CD4-positive, alpha-beta T cell treated with Interleukin-17A for 1 hour (primary cell): ENCODE measurements around the gene PTP4A2.
"Not testable (repeated sequence)": the region's sequence is repeated elsewhere in the genome, so short reads cannot be mapped to it uniquely, and the experiment has no call there.

Source experiments
- DNase-seq: peaks from one replicate; pipeline ENCODE4 v3.0.0-alpha.2; 2020

The PTP4A2 gene

GRCh38 chr1:31923901-31924535 lies 14.2 kb downstream of the PTP4A2 start:
- DNase-seq = no peak

GRCh38 chr1:31920956-31921355 lies 17.2 kb downstream of the PTP4A2 start:
- DNase-seq = no peak

- DNase-seq = no peak
Measured at GRCh38 chr1:31919591-31919990, 18.6 kb downstream of the PTP4A2 start.

- no peak for DNase-seq
Measured at GRCh38 chr1:31915438-31915837, 22.7 kb downstream of the PTP4A2 start.

- no peak for DNase-seq
Measured at GRCh38 chr1:31913968-31914367, 24.2 kb downstream of the PTP4A2 start.

- DNase-seq = no peak
Measured at GRCh38 chr1:31912839-31913239, 25.3 kb downstream of the PTP4A2 start.

DNA sequence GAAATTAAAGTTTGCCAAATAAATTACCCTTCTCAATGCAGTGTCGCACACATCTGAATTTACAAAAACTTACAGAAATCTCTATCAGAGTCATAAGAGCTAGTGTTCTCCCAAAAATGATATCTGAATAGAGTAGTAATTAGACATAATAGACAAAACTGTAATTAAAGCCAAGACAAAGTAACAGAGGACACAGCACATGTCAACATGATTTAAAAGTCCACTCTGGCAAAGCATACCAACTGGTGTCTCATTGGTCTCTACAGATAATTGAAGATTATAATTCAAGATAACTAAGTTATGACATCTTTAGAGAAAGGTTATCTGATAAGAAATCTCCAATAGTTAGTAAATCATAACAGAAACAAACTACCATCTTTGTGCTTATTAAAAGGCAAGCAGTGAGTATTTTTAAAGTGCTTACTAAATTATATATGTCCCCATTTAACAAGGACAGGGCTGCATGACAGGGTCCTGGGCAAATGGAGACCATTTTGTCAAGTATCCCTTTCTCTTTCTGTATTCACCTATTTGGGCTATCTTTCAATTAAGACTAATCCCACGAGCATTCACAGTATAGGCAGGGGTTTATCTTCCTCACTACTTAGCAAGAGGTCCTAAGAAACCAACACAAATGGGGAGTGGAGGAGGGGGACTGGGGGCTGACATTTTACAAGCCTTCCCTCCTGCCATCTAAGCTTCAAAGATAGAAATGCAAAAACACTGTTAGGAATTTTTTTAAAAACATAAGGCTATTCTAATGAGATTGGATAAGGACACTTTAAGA lies 26.0 kb downstream of the PTP4A2 start:
- DNase-seq = no peak

GRCh38 chr1:31910933-31911332 lies 27.2 kb downstream of the PTP4A2 start:
- DNase-seq = no peak

DNA sequence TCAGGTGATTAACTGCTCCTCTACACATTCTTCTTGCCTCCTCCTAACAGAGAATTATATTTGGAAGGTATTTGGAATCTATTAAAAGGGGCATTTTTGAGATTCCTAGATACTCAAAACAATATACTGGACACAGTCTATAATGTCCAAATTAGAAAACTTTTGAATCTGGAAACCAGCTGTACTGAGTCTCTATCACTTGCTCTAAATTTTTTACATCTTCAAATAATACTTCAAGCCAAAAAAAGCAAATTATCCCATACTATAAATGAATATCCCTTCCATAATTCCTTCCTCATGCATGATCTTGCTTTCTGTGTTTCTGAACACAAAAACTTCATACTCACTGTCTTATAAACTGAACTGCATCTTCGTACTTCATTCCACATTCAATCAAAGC lies 28.5 kb downstream of the PTP4A2 start:
- DNase-seq = no peak

- no peak for DNase-seq
Measured at GRCh38 chr1:31906557-31906956, 31.6 kb downstream of the PTP4A2 start.

- no peak for DNase-seq
Measured at GRCh38 chr1:31905681-31906080, 32.5 kb downstream of the PTP4A2 start.

DNA sequence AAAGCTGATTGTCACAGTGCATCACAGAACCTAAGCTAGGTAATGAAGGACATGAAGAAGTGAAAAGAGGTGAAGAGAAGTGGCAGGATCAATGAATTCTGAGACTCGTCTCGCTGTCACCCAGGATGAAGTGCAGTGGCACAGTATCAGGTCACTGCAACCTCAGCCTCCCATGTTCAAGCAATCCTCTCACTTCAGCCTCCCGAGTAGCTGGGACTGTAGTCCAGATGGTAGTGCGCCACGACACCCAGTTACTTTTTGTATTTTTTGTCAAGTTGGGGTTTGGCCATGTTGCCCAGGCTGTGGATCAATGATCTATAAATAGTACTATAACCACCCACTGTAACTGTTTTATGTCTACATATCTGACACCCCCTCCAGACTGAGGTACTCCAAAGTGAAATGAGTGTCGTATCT lies 33.1 kb downstream of the PTP4A2 start:
- DNase-seq = no peak

GRCh38 chr1:31904339-31905092 lies 33.7 kb downstream of the PTP4A2 start:
- no peak for DNase-seq

- no peak for DNase-seq
Measured at GRCh38 chr1:31902510-31902860, 35.7 kb downstream of the PTP4A2 start.

DNA sequence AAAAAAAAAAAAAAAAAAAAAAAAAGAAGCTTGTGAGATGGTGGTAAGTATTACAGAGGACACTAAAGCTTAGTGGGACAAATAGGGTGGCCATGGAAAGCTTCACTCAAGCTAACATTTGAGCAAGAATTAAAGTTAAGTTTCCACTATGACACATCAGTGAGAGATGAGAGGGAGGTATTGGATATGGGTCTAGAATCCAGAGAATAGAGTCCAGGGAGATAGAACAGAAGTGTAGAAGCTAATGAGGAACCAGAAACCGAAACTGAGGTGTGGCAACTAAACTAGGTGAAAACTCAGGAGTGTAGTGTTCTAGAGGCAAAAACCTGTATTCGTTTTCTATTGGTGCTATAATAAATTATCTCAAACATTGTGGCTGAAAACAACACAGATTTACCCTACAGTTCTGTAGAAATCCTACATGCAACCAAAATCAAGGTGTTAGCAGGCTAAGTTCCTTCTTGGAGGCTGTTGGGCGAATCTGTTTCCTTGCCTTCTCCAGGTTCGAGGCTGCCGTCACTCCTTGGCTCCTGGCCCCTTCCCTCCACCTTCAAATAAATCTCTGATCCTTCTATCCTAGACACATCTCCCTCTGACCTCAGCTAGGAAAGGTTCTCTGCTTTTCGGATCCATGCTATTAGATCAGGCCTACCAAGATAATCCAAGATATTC lies 36.2 kb downstream of the PTP4A2 start:
- no peak for DNase-seq

DNA sequence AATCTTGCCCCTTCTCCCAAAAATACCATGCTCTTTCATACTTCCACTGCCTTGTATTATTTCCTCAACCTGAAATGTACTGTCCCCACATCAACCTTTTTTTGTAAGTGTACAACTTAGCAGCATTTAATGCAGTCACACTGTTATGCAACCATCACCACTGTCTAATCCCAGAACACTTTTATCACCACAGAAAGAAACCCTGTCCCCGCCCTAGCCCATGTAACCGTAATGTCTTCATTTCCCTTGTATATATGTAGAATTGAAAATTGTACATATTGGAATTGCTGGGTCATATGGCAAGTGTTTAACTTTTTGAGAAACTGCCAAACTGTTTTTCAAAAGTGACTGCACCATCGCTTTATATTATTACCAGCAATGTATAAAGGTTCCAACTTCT lies 37.4 kb downstream of the PTP4A2 start:
- no peak for DNase-seq

GRCh38 chr1:31897526-31898100 lies 40.6 kb downstream of the PTP4A2 start:
- DNase-seq = no peak

DNA sequence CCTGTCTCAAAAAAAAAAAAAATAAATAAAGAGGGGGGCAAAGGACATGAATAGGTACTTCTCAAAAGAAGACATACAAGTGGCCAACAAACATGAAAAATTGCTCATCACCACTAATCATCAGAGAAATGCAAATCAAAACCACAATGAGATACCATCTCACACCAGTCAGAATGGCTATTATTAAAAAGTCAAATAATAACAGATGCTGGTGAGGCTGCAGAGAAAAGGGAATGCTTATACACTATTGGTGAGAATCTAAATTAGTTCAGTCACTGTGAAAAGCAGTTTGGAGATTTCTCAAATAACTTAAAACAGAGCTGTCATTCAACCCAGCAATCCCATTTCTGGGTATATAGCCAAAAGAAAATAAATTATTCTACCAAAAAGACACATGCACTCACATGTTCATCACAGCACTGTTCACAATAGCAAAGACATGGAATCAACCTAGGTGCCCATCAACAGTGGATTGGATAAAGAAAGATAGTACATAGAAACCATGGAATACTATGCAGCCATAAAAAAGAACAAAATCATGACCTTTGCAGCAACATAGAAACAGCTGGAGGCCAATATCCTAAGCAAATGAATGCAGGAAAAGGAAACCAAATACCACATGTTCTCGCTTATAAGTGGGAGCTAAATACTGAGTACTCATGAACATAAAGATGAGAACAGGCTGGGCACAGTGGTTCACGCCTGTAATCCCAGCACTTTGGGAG lies 42.5 kb downstream of the PTP4A2 start:
- DNase-seq = not testable (repeated sequence)

- no peak for DNase-seq
Measured at GRCh38 chr1:31891280-31891679, 46.9 kb downstream of the PTP4A2 start.

GRCh38 chr1:31888291-31888690 lies 49.9 kb downstream of the PTP4A2 start:
- DNase-seq = no peak

DNA sequence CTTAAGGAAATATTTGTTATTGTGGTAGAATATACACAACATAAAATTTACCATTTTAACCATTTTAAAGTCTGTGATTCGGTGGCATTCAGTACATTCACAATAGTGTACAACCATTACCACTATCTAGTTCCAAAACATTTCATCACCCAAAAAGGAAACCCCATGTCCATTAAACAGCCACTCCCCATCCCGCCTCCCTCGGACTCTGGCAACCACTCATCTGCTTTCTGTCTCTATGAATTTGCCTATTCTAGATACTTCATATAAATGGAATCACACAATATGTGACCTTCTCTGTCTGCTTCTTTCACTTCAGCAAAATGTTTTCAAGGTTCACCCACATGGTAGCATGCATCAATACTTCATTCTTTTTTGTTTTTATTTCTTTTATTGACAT lies 51.3 kb downstream of the PTP4A2 start:
- no peak for DNase-seq

DNA sequence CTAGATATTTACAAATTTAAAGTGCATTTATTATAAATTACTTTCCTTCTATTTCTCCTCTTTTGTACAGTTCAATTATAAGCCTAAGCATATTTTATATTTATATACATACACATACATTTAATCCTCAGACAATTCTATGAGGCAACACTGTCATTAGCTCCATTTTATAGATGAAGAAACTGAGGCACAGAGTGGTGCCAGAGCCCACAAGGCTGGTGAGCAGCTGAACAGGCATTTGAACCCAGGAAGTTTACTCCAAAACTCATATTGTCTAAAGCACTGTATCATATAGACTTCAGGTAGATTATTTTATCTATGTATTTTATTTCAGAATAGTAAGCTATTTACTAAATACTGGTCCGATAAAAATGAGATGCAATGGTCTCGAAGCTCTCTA lies 52.3 kb downstream of the PTP4A2 start:
- DNase-seq = no peak
